ENCODE data around the gene TMEM87B.
"Not testable (repeated sequence)": the region's sequence is repeated elsewhere in the genome, so short reads cannot be mapped to it uniquely, and the experiment has no call there.

The TMEM87B gene

DNA sequence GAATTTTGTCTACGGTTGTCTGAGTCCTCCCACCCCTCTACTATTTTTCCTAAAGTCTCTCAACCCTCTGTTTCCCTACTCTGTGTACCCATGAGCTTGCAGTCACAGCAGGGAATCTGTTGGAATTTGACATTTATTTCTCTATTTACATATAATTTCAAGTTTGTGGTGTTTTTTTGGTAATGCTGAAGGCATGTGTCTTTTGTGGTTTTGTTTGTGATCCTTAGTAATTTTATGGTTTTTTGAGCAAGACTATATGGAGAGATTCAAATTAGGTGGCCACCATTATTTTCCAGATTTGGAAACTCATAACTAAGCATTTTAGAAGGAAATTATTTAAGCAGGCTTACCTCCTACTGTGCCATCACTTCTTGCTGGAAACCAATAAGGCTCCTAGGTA, 55.9 kb downstream of the TMEM87B start:
- no peak overlapping the region for H2AFZ ChIP-seq (ENCODE audit: low read length)
- no peak overlapping the region for H3K27ac ChIP-seq (ENCODE audit: low read length)
- TF ChIP-seq, protein P1, sequence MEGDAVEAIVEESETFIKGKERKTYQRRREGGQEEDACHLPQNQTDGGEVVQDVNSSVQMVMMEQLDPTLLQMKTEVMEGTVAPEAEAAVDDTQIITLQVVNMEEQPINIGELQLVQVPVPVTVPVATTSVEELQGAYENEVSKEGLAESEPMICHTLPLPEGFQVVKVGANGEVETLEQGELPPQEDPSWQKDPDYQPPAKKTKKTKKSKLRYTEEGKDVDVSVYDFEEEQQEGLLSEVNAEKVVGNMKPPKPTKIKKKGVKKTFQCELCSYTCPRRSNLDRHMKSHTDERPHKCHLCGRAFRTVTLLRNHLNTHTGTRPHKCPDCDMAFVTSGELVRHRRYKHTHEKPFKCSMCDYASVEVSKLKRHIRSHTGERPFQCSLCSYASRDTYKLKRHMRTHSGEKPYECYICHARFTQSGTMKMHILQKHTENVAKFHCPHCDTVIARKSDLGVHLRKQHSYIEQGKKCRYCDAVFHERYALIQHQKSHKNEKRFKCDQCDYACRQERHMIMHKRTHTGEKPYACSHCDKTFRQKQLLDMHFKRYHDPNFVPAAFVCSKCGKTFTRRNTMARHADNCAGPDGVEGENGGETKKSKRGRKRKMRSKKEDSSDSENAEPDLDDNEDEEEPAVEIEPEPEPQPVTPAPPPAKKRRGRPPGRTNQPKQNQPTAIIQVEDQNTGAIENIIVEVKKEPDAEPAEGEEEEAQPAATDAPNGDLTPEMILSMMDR (IDR thresholded peaks at IDR 0.05; ENCODE audit: low read length), result no peak
- TF ChIP-seq EZH2phosphoT487 (IDR thresholded peaks at IDR 0.05; ENCODE audit: low read length) (no peak), EZH2 (optimal IDR thresholded peaks at IDR 0.05; ENCODE audit: low read depth, low read length) (no peak)
- no peaks in the 10 kb centered on the region for H4K20me1 ChIP-seq (ENCODE audit: insufficient read depth, low read length)
- H3K79me2 ChIP-seq (ENCODE audit: low read length), result no peaks in the 10 kb centered on the region
- H3K36me3 ChIP-seq (replicated peaks; ENCODE audit: insufficient read depth, low read length), result 0 out of 2 replicates have a peak, but pooled peaks cover 6% of the 10 kb centered on the region
- H3F3A ChIP-seq (ENCODE audit: insufficient read depth, low read length), result no peaks in the 10 kb centered on the region
- no peaks in the 10 kb centered on the region for H3K4me1 ChIP-seq (ENCODE audit: low read length)
- H3K9ac ChIP-seq (ENCODE audit: low read length), result no peak overlapping the region
- H3K9me3 ChIP-seq (replicated peaks; ENCODE audit: insufficient read depth, low read length), result no peaks in the 10 kb centered on the region
- H3K9me2 ChIP-seq (replicated peaks; ENCODE audit: insufficient read depth, low read length), result no peaks in the 10 kb centered on the region
- no peak for DNase-seq
- no peak overlapping the region for H3K4me2 ChIP-seq (ENCODE audit: low read depth, low read length)
- H3K4me3 ChIP-seq (ENCODE audit: low read length), result no peak overlapping the region
- H3K27me3 ChIP-seq (replicated peaks; ENCODE audit: insufficient read depth, low read length), result no peaks in the 10 kb centered on the region

DNA sequence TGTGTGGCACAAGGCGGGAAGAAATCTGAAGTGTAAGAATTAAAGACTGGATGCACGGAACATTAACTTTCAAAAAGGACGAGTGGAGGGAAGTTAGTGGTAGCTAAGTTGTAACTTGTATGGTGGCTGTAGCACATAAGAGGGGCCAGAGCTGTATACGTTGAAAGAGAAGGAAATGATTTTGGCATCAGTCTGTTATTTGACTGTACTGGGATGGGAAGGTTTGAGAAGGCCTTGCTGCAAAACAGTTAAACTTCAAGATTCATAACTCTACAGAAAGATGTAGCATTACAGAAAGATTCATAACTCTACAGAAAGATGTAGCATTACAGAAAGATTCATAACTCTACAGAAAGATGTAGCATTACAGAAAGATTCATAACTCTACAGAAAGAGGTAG, 58.3 kb downstream of the TMEM87B start:
- H3K79me2 ChIP-seq (ENCODE audit: low read length); DNase-seq; H3K27me3 ChIP-seq (replicated peaks; ENCODE audit: insufficient read depth, low read length); H3K4me1 ChIP-seq (ENCODE audit: low read length); H3K9me2 ChIP-seq (replicated peaks; ENCODE audit: insufficient read depth, low read length); H3K9me3 ChIP-seq (replicated peaks; ENCODE audit: insufficient read depth, low read length); H2AFZ ChIP-seq (ENCODE audit: low read length); H3F3A ChIP-seq (ENCODE audit: insufficient read depth, low read length); H3K9ac ChIP-seq (ENCODE audit: low read length); H4K20me1 ChIP-seq (ENCODE audit: insufficient read depth, low read length); H3K4me2 ChIP-seq (ENCODE audit: low read depth, low read length); H3K36me3 ChIP-seq (replicated peaks; ENCODE audit: insufficient read depth, low read length); H3K27ac ChIP-seq (ENCODE audit: low read length); H3K4me3 ChIP-seq (ENCODE audit: low read length): not testable (repeated sequence)

DNA sequence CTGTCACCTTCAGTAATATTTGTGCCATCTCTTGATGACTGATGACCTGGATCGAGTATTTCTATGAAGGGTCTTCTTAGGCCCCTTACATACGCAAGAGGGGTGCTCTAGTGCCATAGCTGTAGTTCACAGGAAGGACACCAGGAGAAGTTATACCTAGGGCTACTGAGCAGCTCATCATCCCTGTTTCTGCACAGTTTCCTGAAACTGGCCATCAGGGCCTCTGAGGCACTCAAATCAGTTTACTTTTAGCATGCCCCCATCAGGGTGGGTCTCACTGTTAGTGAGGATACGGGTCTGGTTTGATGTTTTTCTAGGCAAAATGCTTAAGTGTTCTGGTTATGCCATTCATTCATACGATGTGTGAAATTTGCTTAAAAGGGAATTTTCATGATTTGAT, 63.1 kb downstream of the TMEM87B start:
- Histone ChIP-seq H3K9ac (ENCODE audit: low read length) (no peak overlapping the region), H3F3A (ENCODE audit: insufficient read depth, low read length) (no peaks in the 10 kb centered on the region), H3K4me1 (ENCODE audit: low read length) (no peaks in the 10 kb centered on the region), H3K27me3 (replicated peaks; ENCODE audit: insufficient read depth, low read length) (no peaks in the 10 kb centered on the region), H3K9me2 (replicated peaks; ENCODE audit: insufficient read depth, low read length) (no peaks in the 10 kb centered on the region), H3K9me3 (replicated peaks; ENCODE audit: insufficient read depth, low read length) (no peaks in the 10 kb centered on the region), H3K36me3 (replicated peaks; ENCODE audit: insufficient read depth, low read length) (no peaks in the 10 kb centered on the region), H2AFZ (ENCODE audit: low read length) (no peak overlapping the region), H3K4me3 (ENCODE audit: low read length) (no peak overlapping the region), H4K20me1 (ENCODE audit: insufficient read depth, low read length) (no peaks in the 10 kb centered on the region), H3K4me2 (ENCODE audit: low read depth, low read length) (no peak overlapping the region), H3K79me2 (ENCODE audit: low read length) (no peaks in the 10 kb centered on the region), H3K27ac (ENCODE audit: low read length) (no peak overlapping the region)
- no peak for DNase-seq
- no peak for TF ChIP-seq EZH2phosphoT487 (IDR thresholded peaks at IDR 0.05; ENCODE audit: low read length)
- TF ChIP-seq EZH2 (optimal IDR thresholded peaks at IDR 0.05; ENCODE audit: low read depth, low read length), result no peak
- TF ChIP-seq, protein P1 (IDR thresholded peaks at IDR 0.05; ENCODE audit: low read length), result 0 out of 2 replicates have a peak, but pooled peaks have one; percentile 3

DNA sequence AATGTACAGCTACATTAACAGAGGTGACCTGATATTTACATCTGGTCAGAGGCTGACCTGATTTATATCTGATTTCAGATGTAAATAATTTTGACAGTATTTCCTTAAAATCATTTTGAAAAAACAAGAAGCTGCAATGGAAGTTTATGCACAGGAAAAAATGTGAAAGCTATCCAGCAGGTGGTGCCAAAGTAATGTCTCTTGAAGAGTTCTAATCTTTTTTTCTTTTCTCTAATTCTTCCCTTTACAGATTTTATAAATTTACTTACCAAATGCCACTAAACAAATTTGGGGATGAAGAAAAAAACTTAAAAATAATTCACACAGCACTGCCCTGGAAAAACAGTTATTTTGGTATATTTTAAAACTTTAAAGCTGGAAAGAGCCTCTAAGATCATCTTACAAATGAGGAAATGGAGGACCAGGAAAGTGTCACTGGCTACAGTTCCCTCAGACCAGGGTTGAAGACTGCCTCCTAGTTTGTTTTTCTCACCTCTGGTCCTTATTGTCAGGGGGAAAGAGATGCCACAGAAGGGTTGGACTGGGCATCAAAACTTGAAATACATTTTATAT, 66.7 kb downstream of the TMEM87B start:
- Histone ChIP-seq H2AFZ (ENCODE audit: low read length) (no peak overlapping the region), H3K79me2 (ENCODE audit: low read length) (no peaks in the 10 kb centered on the region), H3K27ac (ENCODE audit: low read length) (no peak overlapping the region), H3K4me1 (ENCODE audit: low read length) (no peaks in the 10 kb centered on the region), H3K27me3 (replicated peaks; ENCODE audit: insufficient read depth, low read length) (no peaks in the 10 kb centered on the region), H3K4me2 (ENCODE audit: low read depth, low read length) (no peak overlapping the region), H3K9ac (ENCODE audit: low read length) (no peak overlapping the region), H3K4me3 (ENCODE audit: low read length) (no peak overlapping the region), H4K20me1 (ENCODE audit: insufficient read depth, low read length) (no peaks in the 10 kb centered on the region), H3K9me2 (replicated peaks; ENCODE audit: insufficient read depth, low read length) (no peaks in the 10 kb centered on the region), H3K36me3 (replicated peaks; ENCODE audit: insufficient read depth, low read length) (no peaks in the 10 kb centered on the region), H3F3A (ENCODE audit: insufficient read depth, low read length) (no peaks in the 10 kb centered on the region), H3K9me3 (replicated peaks; ENCODE audit: insufficient read depth, low read length) (no peaks in the 10 kb centered on the region)
- TF ChIP-seq EZH2phosphoT487 (IDR thresholded peaks at IDR 0.05; ENCODE audit: low read length) (no peak), EZH2 (optimal IDR thresholded peaks at IDR 0.05; ENCODE audit: low read depth, low read length) (no peak)
- TF ChIP-seq, protein P1 (IDR thresholded peaks at IDR 0.05; ENCODE audit: low read length), result peak; percentile 60
- peak; percentile 46 for DNase-seq

Measured in MM.1S (cell line).